BE2C (cell line): ENCODE results near the gene DNAJC9.
A peak's percentile ranks its signal among the peaks of the same experiment; 100 is the strongest.
"Not testable (repeated sequence)": the region's sequence is repeated elsewhere in the genome, so short reads cannot be mapped to it uniquely, and the experiment has no call there.

Experiments
- DNase-seq: peaks from one replicate; pipeline ENCODE4 v3.0.0-alpha.2; 2020
- H3K27me3 ChIP-seq: fragments of 250-450 bp; sonication (Bioruptor Pico); 2 replicates; pipeline ENCODE4 v1.5.1; 2020; ENCODE audit warnings: mild to moderate bottlenecking
- H3K36me3 ChIP-seq: fragments of 250-450 bp; sonication (Bioruptor Pico); 2 replicates; pipeline ENCODE4 v1.5.1; 2020; ENCODE audit warnings: mild to moderate bottlenecking
- H3K4me1 ChIP-seq: fragments of 250-450 bp; sonication (Bioruptor Pico); 2 replicates; pipeline ENCODE4 v1.5.1; 2020
- H3K4me3 ChIP-seq: 2 replicates; pipeline ENCODE4 v1.5.1; 2011; ENCODE audit warnings: low read depth, low read length
- H3K9me3 ChIP-seq: fragments of 250-450 bp; sonication (Bioruptor Pico); 2 replicates; pipeline ENCODE4 v1.5.1; 2020
- TF ChIP-seq, protein P1 (sequence below): IDR thresholded peaks from 2 replicates; pipeline ENCODE4 v1.5.1; 2012; ENCODE audit warnings: mild to moderate bottlenecking, low read depth, low read length

DNAJC9 gene

DNA sequence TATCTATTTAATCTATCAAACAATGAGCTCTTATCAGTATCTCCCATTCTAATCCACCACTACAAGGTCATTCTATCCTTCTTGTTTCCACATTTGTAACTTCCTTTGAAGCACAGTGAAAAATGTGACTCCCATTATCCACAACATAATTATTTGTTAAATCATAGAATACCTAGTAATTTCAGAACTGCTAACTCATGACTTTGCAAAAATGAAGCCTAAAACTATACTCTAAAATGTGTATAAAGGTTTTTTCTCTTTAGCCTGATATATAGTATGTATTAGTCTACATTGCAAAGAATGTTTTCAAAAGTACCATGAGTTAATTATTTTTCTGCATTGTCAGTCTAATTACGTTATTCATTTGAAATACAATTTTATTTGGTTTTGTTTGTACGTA lies 17.4 kb upstream of the DNAJC9 start:
- H3K4me1 ChIP-seq, result no peaks in the 10 kb centered on the region
- no peak overlapping the region for H3K4me3 ChIP-seq
- DNase-seq, result no peak
- no peaks in the 10 kb centered on the region; the same call in 1 of the 2 replicates for H3K9me3 ChIP-seq
- H3K27me3 ChIP-seq, result no peaks in the 10 kb centered on the region
- TF ChIP-seq, protein P1, sequence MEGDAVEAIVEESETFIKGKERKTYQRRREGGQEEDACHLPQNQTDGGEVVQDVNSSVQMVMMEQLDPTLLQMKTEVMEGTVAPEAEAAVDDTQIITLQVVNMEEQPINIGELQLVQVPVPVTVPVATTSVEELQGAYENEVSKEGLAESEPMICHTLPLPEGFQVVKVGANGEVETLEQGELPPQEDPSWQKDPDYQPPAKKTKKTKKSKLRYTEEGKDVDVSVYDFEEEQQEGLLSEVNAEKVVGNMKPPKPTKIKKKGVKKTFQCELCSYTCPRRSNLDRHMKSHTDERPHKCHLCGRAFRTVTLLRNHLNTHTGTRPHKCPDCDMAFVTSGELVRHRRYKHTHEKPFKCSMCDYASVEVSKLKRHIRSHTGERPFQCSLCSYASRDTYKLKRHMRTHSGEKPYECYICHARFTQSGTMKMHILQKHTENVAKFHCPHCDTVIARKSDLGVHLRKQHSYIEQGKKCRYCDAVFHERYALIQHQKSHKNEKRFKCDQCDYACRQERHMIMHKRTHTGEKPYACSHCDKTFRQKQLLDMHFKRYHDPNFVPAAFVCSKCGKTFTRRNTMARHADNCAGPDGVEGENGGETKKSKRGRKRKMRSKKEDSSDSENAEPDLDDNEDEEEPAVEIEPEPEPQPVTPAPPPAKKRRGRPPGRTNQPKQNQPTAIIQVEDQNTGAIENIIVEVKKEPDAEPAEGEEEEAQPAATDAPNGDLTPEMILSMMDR, result no peak
- H3K36me3 ChIP-seq, result no peaks in the 10 kb centered on the region

DNA sequence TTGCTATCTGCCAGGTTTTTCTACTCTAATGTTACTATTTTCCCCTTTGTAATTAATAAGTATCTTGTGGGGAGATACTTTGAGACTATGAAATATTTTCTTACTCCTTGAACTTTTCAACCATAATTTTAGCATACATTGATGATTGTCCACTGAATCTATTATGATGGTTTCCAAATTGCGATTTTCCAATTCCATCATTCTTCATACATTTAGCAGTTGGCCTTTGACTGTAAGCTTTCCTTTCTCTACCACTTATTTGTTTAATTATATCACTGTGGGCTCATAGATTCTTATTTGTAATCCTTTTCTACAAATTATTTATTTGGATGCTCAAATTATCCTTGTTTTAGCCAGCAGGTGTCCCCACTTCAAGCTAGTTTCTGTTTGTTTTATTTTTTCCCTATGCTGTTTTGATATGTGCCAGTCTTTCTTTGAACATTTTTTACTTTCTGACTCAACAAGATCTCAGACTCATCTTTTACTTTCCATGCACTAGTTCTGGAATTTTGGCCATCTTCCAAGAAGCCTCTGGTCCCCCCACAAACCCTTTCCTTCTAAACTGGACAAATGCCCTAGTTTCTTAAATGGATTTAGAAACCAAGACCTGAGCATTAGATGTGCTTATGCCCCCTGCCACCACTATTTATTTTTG lies 16.8 kb upstream of the DNAJC9 start:
- Histone ChIP-seq H3K4me1 (no peaks in the 10 kb centered on the region), H3K36me3 (no peaks in the 10 kb centered on the region), H3K4me3 (no peak overlapping the region), H3K27me3 (no peaks in the 10 kb centered on the region), H3K9me3 (no peaks in the 10 kb centered on the region; the same call in 1 of the 2 replicates)
- TF ChIP-seq, protein P1, result peak; percentile 60
- DNase-seq, result no peak

DNA sequence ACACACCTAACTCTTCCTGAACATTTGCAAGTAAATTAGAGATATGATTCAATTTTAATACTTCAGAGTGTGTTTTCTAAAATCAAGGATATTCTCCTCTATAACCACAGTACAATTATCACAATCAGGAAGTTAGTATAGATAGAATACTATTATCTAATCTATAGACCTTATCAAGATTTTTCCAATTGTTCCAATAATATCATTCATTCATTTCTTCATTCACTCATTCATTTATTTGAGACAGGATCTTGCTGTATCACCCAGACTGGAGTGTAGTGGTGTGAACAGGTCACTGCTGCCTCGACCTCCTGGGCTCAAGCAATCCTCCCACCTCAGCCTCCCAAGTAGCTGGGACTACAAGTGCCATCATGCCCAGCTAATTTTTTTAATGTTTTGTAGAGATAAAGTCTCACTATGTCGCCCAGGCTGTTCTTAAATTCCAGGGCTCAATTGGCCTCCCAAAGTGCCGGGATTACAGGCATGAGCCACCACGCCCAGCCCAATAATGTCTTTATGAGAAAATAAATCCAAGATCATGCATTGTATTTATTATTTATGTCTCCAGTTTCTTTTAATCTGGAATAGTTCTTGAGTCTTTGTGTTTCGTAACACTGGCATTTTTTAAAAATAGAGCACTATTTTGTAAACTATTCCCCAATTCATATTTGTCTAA lies 16.0 kb upstream of the DNAJC9 start:
- DNase-seq, result no peak
- Histone ChIP-seq H3K9me3 (no peaks in the 10 kb centered on the region; the same call in 1 of the 2 replicates), H3K4me3 (no peak overlapping the region), H3K27me3 (no peaks in the 10 kb centered on the region), H3K4me1 (no peaks in the 10 kb centered on the region), H3K36me3 (no peaks in the 10 kb centered on the region)
- TF ChIP-seq, protein P1, result no peak

DNA sequence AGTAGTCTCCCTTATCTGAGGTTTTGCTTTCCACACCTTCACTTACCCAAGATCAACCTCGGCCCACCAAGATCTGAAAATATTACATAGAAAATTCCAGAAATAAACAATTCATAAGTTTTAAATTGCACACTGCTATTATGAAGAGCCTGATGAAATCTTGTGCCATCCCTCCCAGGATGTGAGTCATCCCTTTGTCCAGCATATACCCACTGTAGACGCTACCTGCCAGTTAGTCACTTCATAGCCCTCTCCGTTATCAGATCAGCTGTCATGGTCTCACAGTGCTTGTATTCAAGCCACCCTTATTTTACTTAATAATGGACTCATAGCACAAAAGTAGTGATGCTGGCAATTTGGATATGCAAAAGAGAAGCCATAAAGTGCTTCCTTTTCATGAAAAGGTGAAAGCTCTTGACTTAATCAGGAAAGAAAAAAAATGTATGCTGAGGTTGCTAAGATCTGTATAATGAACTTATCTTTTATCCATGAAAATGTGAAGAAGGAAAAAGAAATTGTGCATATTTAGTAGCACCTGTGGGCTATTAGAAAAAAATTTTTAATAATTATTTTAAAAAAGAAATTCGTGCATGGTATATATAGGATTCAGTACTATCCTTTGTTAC lies 15.2 kb upstream of the DNAJC9 start:
- no peak overlapping the region for H3K4me3 ChIP-seq
- H3K9me3 ChIP-seq, result no peaks in the 10 kb centered on the region; the same call in 1 of the 2 replicates
- TF ChIP-seq, protein P1, result no peak
- H3K4me1 ChIP-seq, result no peaks in the 10 kb centered on the region
- no peaks in the 10 kb centered on the region for H3K27me3 ChIP-seq
- no peaks in the 10 kb centered on the region for H3K36me3 ChIP-seq
- DNase-seq, result peak; percentile 29

DNA sequence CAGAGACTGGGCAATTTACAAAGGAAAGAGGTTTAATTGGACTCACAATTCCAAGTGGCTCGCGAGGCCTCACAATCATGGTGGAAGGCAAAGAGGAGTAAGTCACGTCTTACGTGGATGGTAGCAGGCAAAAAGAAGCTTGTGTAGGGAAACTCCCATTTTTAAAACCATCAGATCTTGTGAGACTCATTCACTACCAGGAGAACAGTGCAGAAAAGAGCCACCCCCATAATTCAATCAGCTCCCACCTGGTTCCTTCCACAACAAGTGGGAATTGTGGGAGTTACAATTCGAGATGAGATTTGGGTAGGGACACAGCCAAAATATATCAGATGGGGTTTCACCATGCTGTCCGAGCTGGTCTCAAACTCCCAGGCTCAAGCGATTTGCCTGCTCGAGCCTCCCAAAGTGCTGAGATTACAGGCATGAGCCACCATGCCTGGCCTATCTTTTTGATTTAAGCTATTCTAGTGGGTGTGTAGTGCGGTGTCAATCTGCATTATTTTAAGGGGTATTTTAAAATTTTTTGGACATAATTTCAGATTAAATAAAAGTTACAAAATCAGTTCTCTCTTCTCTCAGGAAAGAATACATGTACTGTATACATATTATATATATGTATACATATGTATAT lies 14.4 kb upstream of the DNAJC9 start:
- Histone ChIP-seq H3K4me1 (no peaks in the 10 kb centered on the region), H3K4me3 (no peak overlapping the region), H3K36me3 (no peaks in the 10 kb centered on the region), H3K9me3 (no peaks in the 10 kb centered on the region; the same call in 1 of the 2 replicates), H3K27me3 (no peaks in the 10 kb centered on the region)
- TF ChIP-seq, protein P1, result no peak
- DNase-seq, result no peak

DNA sequence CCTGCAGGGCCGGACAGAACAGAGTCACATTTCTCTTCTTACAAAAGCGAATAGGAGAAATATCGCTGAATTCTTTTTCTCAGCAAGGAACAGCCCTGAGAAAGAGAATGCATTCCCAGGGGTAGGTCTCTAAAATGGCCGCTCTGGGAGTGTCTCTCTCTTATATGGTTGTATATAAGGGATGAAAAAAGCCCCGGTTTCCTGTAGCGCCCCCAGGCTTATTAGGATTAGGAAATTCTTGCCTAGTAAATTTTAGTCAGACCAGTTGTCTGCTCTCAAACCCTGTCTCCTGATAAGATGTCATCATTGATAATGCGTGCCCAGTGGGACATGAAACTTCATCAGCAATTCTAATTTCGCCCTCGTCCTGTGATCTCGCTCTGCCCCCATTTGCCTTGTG lies 11.6 kb upstream of the DNAJC9 start:
- H3K4me3 ChIP-seq, H3K9me3 ChIP-seq, H3K36me3 ChIP-seq, H3K4me1 ChIP-seq, H3K27me3 ChIP-seq, DNase-seq: not testable (repeated sequence)
